ENCODE results near the gene TPK1. TPM values are rescaled to one million over a fixed set of nuclear protein-coding genes. Genes with fewer than 3 reads are reported as not detected.

The TPK1 gene
- total and polyA plus RNA-seq, 2 of the 8 experiments (the other 6 are each of a cell fraction or from before 2014, with no cell fraction given) = 1.9 to 2.7 TPM

GRCh38 chr7:144527051-144527471 is 308.8 kb downstream of the TPK1 start:
- Histone ChIP-seq H2AK5ac (ENCODE audit: low read depth, low read length) (no peak overlapping the region), H3K27ac (ENCODE audit: low read depth, low read length) (no peak overlapping the region), H4K8ac (ENCODE audit: extremely low read depth, insufficient read depth, low read length) (no peak overlapping the region), H3K4me1 (replicated peaks in 1 of 4; ENCODE audit: control insufficient read depth in 3 of 4, insufficient read depth in 4 of 4, low read length in 3 of 4) (peaks cover 0 to 4% (median 0%) of the 10 kb centered on the region in 4 experiments; a peak in 1 of 7 replicates), H2BK120ac (replicated peaks; ENCODE audit: low read depth, low read length) (no peak overlapping the region), H3K4me3 (ENCODE audit: extremely low read depth in 1 of 4, insufficient read depth in 2 of 4, low read depth in 3 of 4, low read length in 4 of 4) (no peak overlapping the region), H3K27me3 (replicated peaks in 1 of 4; ENCODE audit: control insufficient read depth in 3 of 4, extremely low read depth in 1 of 4, insufficient read depth in 3 of 4, low read length in 3 of 4) (no peaks in the 10 kb centered on the region), H4K91ac (replicated peaks; ENCODE audit: insufficient read length, low read length) (no peak overlapping the region), H3K4me2 (ENCODE audit: insufficient read depth in 1 of 2, low read depth in 2 of 2, low read length in 2 of 2) (no peak overlapping the region), H3K4ac (replicated peaks; ENCODE audit: insufficient read length, low read depth, low read length) (no peak overlapping the region), H4K20me1 (replicated peaks in 1 of 2; ENCODE audit: control insufficient read depth in 1 of 2, insufficient read depth in 2 of 2, low read length in 2 of 2) (no peaks in the 10 kb centered on the region), H3K9me3 (ENCODE audit: insufficient read depth in 2 of 2, low read depth in 1 of 2, low read length in 1 of 2) (no peaks in the 10 kb centered on the region), H3K14ac (ENCODE audit: insufficient read length) (no peak overlapping the region), H4K5ac (ENCODE audit: insufficient read length, low read depth, low read length) (no peak overlapping the region), H2BK15ac (ENCODE audit: low read length) (no peak overlapping the region), H2BK12ac (ENCODE audit: low read depth, low read length) (no peak overlapping the region), H3K79me2 (ENCODE audit: control insufficient read depth in 1 of 2, insufficient read depth in 2 of 2, low read length in 2 of 2) (no peaks in the 10 kb centered on the region), H3K56ac (replicated peaks; ENCODE audit: insufficient read length, low read depth, low read length) (no peak overlapping the region), H3K23ac (ENCODE audit: insufficient read length) (no peak overlapping the region), H2BK5ac (ENCODE audit: low read depth, low read length) (no peak overlapping the region), H2BK20ac (ENCODE audit: low read length) (no peak overlapping the region), H3K9ac (replicated peaks in 1 of 4; ENCODE audit: extremely low read depth in 1 of 4, low read depth in 3 of 4, low read length in 3 of 4) (no peak overlapping the region), H3K18ac (ENCODE audit: extremely low read depth, low read length) (no peak overlapping the region), H2AFZ (ENCODE audit: low read length) (no peak overlapping the region), H3K23me2 (ENCODE audit: low read depth, low read length) (no peaks in the 10 kb centered on the region), H3K79me1 (ENCODE audit: low read depth, low read length) (no peaks in the 10 kb centered on the region), H3K36me3 (ENCODE audit: control insufficient read depth in 2 of 4, insufficient read depth in 4 of 4, low read length in 3 of 4) (no peaks in the 10 kb centered on the region)
- ChIA-PET CTCF (ENCODE audit: partially characterized antibody) (no interaction called here), POLR2A (ENCODE audit: partially characterized antibody) (no interaction called here)
- FAIRE-seq = no peak
- WGBS, 2 experiments (ENCODE audit: extremely low coverage in 1 of 2, insufficient coverage in 1 of 2, insufficient read length in 1 of 2, insufficient replicate concordance in 2 of 2, low coverage in 1 of 2, low lambda C conversion rate in 2 of 2, missing lambda C conversion rate in 1 of 2) = 92% methylated on average over 13 of the region's 13 CpGs; no CpG with 5 or more reads in 1 of the 2 experiments
- DNase-seq (ENCODE audit: low read depth in 1 of 2, low spot score in 2 of 2) = no peak
- no peak for TF ChIP-seq RFX5 (IDR thresholded peaks at IDR 0.05; ENCODE audit: borderline replicate concordance, low read depth, low read length)

Measured in H1 (cell line).